Daoy (cell line): Measurements from ENCODE around the gene ZBP1. TPM values are rescaled to one million over a fixed set of nuclear protein-coding genes. Genes with fewer than 3 reads are reported as not detected.

Experiments used
- DNase-seq: peaks from one replicate; pipeline ENCODE4 v3.0.0-alpha.2; 2015; ENCODE audit warnings: low read depth
- total RNA-seq: library from RNA; depleted of rRNA; stranded (reverse); fragments of >200 nt; shearing (Covaris generic); gene quantifications from 2 replicates; pipeline ENCODE4 v1.2.3, GENCODE V29; 2014

ZBP1 gene
- total RNA-seq, 1 experiment from 2014 or later, result 0.11 TPM

DNA sequence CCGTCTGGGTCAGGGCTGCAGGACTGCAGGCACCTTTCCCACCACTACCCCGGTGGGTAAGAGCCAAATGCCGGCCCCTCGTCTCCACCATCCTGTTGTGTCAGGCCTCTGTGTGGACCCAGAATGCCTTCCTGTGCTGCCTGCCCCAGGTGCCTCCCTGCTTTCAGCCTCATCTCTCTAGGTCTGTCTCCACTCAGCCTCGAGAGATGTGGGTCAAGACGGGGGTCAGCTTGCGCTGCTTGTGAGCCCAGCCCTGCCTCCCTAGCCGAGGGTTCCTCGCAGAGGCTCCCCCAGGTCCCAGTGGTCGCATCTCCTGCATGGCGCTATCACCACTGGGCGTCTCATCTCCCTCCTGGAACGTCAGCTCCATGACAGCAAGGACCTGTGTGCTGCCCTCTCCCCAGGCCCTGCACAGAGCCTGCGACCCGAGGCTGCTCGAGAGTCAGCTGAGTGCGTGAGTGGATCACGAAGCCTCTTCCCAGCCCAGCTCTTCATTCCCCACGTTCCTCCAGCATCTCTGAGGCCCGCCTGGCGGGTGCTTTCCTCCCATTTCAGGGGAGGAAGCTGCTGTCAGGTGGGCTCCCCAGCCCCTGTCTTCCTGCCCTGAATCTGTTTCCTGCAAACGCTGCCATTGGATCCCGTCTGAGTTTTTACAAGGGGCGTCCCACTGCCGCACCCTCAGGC lies 38.7 kb upstream of the ZBP1 start:
- DNase-seq, result no peak

DNA sequence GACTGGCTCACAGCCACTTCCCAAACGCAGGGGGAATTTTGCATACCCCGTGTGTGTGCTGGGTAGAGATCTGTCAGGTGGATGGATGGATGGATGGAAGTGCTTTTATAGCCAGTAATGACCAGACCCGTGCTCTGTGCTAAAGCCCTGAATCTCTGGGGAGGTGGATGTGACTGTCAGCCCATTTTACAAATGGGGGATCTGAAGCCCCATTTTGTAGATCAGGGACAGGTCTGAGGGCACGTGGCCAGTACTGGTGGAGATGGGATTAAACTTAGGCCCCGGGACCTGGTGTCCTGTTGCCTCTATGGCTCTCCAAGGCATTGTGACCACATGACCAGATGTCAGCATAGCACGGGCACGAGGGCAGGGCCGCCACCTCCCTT lies 38.2 kb upstream of the ZBP1 start:
- no peak for DNase-seq

DNA sequence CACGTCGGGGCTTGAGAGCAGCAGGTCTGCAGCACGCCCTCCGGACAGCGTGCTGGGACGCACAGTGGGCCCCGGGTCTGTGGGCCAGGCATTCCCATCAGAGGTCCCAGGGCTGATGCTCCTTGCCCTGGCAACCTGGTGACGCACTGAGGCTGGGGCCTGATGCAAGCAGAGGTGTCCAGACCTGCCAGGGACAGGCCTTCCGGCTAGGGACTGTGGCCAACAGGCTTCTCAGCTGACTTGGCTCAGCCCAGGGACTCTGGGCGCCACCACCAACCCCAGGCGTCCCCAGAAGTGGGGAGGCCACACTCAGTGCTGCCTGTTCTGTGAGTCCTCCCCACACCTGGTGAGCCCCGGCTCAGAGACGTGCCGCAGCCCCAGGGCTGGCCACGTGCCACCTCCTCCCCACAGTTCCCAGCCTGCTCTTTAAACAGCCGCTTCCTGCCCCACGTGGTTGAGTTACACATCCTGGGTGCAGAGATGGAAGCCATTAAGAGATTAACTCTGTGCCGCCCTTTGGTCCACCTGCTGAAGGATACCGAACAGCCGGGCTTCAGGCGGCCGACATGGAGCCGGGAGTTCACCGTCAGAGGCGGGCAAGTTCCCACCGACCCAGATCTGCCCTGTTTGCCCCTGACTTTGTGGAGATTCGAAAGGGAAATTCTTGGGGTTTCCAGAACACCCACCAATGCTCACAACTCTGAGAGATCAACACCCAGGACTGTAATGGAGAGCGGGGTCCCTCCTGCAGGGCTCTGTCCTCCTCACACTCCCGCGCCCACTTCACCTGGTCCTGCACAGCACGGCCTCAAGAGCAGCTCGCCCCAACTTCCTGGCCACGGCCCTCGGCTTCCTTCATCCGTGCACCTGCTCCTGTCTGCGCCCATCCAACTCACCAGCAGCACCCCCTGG lies 37.6 kb upstream of the ZBP1 start:
- no peak for DNase-seq

DNA sequence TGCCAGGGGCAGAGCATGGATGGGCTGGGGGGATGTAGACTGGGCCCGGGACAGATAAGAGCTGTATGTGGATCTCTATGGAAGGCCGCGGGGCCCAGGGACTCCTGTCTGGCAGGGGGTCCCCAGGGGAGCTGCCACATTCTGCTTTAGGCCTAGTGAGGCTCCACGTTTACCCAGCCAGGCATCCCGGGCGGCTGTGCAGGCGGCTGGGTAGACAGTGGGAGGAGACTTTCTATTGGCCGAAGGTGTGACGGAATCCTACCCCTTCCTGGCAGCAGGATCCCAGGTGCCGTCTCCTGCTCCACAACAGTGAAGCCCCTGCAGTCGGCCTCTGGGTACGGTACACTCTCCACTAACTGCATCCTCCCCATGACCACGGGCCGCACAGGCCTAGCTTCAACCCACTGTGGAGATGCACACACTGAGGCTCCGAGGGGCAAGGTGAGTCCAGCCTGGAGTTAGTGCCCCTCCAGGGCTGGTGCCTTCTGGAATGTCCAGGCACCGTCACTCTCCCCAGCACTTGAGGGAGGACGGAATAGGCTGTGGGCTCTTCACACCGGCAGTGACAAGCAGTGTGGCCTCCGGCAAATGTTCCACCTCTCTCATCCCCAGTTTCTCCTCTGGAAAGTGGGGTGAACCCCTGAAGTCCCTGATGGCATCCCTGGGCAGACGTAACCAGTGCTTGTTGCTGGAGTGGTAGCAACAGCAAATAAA lies 36.8 kb upstream of the ZBP1 start:
- DNase-seq, result no peak

GRCh38 chr20:57656252-57656820 lies 36.1 kb upstream of the ZBP1 start:
- DNase-seq, result no peak

GRCh38 chr20:57655809-57656155 lies 35.6 kb upstream of the ZBP1 start:
- DNase-seq, result no peak

DNA sequence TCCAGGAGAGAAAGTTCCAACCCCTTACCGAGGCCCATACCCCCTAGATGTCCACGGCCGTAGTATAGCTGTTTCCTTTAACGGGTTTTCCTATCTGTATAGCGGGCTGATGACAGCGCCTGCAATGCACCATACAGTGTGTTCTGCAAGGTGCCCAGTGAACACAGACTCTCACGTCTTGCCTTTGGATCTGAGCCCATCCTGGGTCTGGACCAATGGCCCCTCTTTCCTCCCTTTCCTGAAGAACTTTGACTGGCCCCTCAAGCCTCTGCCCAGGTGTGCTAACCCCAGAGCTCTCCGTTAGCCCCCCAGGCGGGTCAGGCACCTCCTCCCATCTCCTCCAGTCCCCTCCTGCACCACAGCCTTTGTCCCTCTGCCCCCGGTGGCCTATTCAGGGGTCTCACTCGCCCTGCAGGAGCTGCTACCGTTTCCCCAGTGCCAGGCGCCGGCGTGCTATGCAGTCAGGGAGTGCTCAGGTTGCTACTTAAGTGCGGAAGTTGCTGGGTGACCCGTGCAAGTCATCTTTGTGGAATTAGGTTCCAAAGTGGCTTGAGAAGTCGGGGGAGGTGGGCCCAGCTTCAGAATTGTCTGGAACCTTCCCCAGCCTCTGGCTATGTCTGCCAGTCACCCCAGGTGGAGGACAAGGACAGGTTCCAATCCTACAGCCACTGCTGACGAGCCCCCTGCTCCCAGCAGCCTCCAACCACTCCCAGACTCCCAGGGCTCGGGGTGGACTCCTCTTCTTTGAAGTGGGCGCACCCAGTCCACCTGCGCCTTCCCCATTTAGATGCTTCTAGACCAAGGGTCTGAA lies 35.0 kb upstream of the ZBP1 start:
- DNase-seq, result no peak

DNA sequence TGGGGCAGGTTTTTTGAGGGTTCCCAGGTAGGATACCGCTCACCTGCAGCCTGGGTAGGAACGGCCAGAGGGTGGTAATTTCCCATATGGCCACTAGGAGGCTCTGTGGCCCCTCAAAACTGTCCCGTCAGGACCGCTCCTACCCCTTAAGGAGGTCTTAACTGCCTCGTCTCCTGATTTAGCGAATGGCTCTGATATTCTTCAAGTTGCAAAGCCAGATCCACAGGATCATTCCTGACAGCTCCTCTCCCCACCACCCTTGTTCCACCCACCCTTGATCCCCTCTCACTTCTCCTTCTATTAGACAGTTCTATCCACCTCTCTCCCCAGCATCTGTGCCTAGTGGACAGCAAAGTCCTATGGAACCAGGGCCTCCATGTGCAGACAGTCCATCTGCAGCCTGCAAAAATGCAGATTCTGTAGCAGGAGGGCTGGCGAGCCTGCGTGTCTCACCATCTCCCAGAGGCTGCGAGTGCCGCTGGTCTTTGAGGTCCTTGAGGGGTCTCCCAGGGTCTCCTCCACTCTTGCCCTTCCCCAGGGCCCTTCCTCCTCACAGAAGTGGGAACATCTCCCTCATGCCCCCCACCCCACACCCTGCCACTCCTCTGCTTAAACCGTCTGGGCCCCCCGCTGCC lies 34.3 kb upstream of the ZBP1 start:
- DNase-seq, result peak; percentile 56

- DNase-seq, result no peak
Observed at GRCh38 chr20:57653910-57654309, 33.7 kb upstream of the ZBP1 start.

- peak; percentile 0 for DNase-seq
Observed at GRCh38 chr20:57653546-57653900, 33.3 kb upstream of the ZBP1 start.

DNA sequence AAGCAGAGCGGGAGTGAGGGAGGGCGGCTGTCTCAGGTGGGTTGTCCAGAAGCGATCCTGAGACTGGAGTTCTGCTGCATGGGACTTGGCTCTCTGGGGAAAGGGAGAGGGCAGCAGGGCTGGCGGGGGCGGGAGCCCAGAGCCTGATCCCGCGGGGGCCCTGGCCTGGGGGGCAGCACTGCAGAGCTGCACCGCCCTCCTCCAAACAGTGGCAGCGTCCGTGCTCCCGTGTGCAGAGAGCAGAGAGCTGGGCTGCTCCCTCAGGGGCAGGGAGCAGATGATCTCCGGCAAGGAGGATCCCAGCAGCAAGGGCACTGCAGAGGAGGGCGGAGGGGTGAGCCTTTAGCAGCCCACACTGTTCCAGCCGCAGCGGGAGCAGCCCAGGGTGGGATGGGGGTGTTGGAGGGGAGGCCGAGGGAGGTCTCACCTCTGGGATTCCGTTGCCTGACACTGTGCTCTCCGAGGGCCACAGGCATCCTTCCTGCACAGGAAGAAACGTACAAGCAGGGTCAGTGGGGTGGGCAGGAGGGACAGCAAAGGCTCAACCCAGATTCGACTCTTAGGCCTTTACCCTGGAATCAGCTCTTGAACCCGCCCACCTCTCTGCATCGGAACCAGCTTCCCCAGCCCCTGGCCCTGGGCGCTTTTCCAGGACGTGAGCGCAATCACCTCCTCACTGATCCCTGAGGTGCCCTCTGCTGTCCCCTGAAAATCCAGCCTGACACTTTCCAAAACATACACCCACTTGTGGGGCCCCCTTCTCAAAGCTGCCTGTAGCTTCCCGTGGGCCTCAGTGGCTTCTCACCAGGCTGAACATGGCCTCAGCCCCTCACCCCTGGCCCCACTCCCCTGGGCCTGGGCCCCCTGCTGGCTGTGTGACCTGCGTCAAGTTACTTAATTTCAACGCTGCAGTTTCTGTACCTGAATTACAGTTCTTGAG lies 32.6 kb upstream of the ZBP1 start:
- peak; percentile 0 for DNase-seq

GRCh38 chr20:57651881-57652605 lies 31.8 kb upstream of the ZBP1 start:
- peak; percentile 1 for DNase-seq

DNA sequence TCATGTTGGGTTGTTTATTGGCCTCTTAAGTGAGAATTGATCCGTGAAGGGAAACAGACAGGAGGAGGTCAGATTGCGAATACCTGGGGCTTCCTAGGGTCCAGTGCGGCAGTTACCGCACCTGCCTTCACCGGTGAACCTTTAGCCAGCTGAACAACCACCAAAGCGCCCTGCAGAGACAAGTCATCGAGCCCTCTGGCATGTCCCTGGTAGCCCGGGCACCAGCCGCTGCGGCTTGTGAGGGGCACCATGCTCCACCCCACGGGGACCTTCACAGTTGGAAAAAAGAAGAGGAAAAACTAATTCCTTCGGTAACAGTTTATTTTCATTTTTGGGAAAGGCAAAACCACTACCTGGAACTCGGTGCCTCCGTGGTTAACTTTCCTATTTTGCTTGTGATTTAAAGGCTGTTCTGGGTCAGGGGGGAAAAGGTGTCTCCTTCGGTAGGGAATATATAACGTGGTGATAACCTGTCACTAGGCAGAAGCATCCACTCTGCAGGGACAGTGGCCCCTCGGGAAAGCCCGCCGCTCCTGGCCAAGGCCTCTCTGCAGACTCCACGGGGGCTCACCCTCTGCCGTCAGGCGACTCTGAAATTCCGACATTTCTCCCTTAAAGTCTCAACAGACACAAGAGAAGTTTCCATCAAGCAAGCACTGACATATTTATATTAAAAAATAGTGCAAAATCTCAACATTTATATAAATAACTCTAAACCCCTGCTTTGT lies 30.7 kb upstream of the ZBP1 start:
- DNase-seq, result peak; percentile 0

GRCh38 chr20:57650266-57650665 lies 30.0 kb upstream of the ZBP1 start:
- DNase-seq, result peak; percentile 1

- no peak for DNase-seq
Observed at GRCh38 chr20:57649617-57650015, 29.4 kb upstream of the ZBP1 start.

- no peak for DNase-seq
Observed at GRCh38 chr20:57648878-57649616, 28.8 kb upstream of the ZBP1 start.

- no peak for DNase-seq
Observed at GRCh38 chr20:57647933-57648785, 27.9 kb upstream of the ZBP1 start.
